Measurements from ENCODE around the gene MACROD2. TPM values are rescaled to one million over a fixed set of nuclear protein-coding genes. Genes with fewer than 3 reads are reported as not detected.

The MACROD2 gene
- total RNA-seq, 1 donor from 2014 or later: 2.4 TPM

DNA sequence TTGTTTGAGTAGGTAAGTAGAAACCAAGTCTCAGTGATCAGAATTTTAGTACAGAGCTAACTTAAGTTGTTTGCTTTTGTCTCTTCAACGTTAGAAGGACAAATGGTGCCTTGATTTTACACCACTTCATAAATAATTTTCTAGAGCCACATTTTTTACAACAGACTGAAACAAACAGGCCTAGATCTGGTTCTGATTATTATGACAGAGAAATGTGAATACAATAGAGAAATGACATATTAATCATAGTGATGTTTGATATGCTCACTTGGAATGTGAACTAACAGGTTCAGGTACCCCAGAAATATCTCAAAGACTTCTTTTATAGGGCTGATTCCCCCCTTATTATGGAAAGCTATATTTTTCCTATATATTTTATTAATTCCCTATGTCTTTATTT lies 1817.4 kb downstream of the MACROD2 start:
- H3K36me3 Mint-ChIP-seq (ENCODE audit: low read depth, unreplicated experiment): no peaks in the 10 kb centered on the region

GRCh38 chr20:15814360-15814759 lies 1819.0 kb downstream of the MACROD2 start:
- H3K4me3 ChIP-seq (ENCODE audit: insufficient read depth, low read depth, low read length): no peak overlapping the region
- no peak overlapping the region for H3K4me2 ChIP-seq (ENCODE audit: low read length)
- DNase-seq (ENCODE audit: low read depth): no peak
- no peaks in the 10 kb centered on the region for H4K20me1 ChIP-seq (ENCODE audit: insufficient read depth, low read length)
- no peak for FAIRE-seq
- no peak overlapping the region for H2AFZ ChIP-seq (ENCODE audit: low read depth, low read length)
- TF ChIP-seq CTCF (IDR thresholded peaks at IDR 0.05; ENCODE audit: insufficient read depth, low read depth, low read length) (no peak), EZH2 (IDR thresholded peaks at IDR 0.05; ENCODE audit: insufficient read depth, low read length) (no peak)
- H3K9me3 ChIP-seq (ENCODE audit: insufficient read depth, low read depth, low read length): no peaks in the 10 kb centered on the region
- H3K79me2 ChIP-seq (ENCODE audit: insufficient read depth, low read length): no peaks in the 10 kb centered on the region
- H3K27me3 ChIP-seq (ENCODE audit: insufficient read depth, low read length): no peaks in the 10 kb centered on the region
- no peak overlapping the region for H3K4me3 Mint-ChIP-seq (ENCODE audit: unreplicated experiment)
- no peaks in the 10 kb centered on the region for H3K36me3 ChIP-seq (ENCODE audit: insufficient read depth, low read length)
- H3K27ac Mint-ChIP-seq (ENCODE audit: unreplicated experiment): no peak overlapping the region
- no peak overlapping the region for H3K27ac ChIP-seq (ENCODE audit: low read depth, low read length)
- H3K4me1 ChIP-seq (ENCODE audit: insufficient read depth, low read length): no peaks in the 10 kb centered on the region
- H3K9ac ChIP-seq (ENCODE audit: low read length): no peak overlapping the region
- no peaks in the 10 kb centered on the region for H3K36me3 Mint-ChIP-seq (ENCODE audit: low read depth, unreplicated experiment)
- H3K4me1 Mint-ChIP-seq (ENCODE audit: low read depth, unreplicated experiment): peaks cover 7% of the 10 kb centered on the region
- H3K9me3 Mint-ChIP-seq (ENCODE audit: unreplicated experiment): no peaks in the 10 kb centered on the region
- peaks cover 1% of the 10 kb centered on the region for H3K27me3 Mint-ChIP-seq (ENCODE audit: low read depth, unreplicated experiment)

More for the DNA sequence above, 1817.4 kb downstream of the MACROD2 start:
- H4K20me1 ChIP-seq (ENCODE audit: insufficient read depth, low read length): no peaks in the 10 kb centered on the region
- Mint-ChIP-seq H3K4me1 (ENCODE audit: low read depth, unreplicated experiment) (peaks cover 7% of the 10 kb centered on the region), H3K4me3 (ENCODE audit: unreplicated experiment) (no peak overlapping the region), H3K27ac (ENCODE audit: unreplicated experiment) (no peak overlapping the region), H3K27me3 (ENCODE audit: low read depth, unreplicated experiment) (peaks cover 1% of the 10 kb centered on the region), H3K9me3 (ENCODE audit: unreplicated experiment) (no peaks in the 10 kb centered on the region)
- H3K9ac ChIP-seq (ENCODE audit: low read length): no peak overlapping the region
- no peak overlapping the region for H3K4me3 ChIP-seq (ENCODE audit: insufficient read depth, low read depth, low read length)
- H2AFZ ChIP-seq (ENCODE audit: low read depth, low read length): no peak overlapping the region
- H3K27me3 ChIP-seq (ENCODE audit: insufficient read depth, low read length): no peaks in the 10 kb centered on the region
- no peak overlapping the region for H3K27ac ChIP-seq (ENCODE audit: low read depth, low read length)
- FAIRE-seq (no peak), DNase-seq (ENCODE audit: low read depth) (no peak)
- no peaks in the 10 kb centered on the region for H3K4me1 ChIP-seq (ENCODE audit: insufficient read depth, low read length)
- no peaks in the 10 kb centered on the region for H3K79me2 ChIP-seq (ENCODE audit: insufficient read depth, low read length)
- no peaks in the 10 kb centered on the region for H3K36me3 ChIP-seq (ENCODE audit: insufficient read depth, low read length)
- H3K4me2 ChIP-seq (ENCODE audit: low read length): no peak overlapping the region
- TF ChIP-seq CTCF (IDR thresholded peaks at IDR 0.05; ENCODE audit: insufficient read depth, low read depth, low read length): no peak
- no peak for TF ChIP-seq EZH2 (IDR thresholded peaks at IDR 0.05; ENCODE audit: insufficient read depth, low read length)
- H3K9me3 ChIP-seq (ENCODE audit: insufficient read depth, low read depth, low read length): no peaks in the 10 kb centered on the region

DNA sequence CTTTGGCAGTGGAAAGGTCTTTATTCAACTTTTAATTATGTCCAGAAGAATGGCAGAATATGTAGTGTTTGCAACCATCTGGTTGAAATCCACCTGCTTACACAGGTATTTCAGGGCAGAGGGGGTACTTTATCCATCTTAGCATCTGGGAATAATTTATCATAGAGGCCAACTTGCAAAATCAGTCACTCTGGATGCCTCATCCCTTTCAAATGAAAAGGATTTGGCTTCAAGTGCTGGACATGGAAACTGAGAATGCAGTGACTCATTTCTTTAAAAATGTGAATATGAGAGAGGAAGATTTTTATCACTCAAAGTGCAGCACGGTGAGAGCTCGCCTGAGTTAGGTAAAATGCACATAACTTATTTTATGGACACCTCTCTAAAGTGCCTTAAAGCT lies 1819.6 kb downstream of the MACROD2 start:
- Histone ChIP-seq H3K4me3 (ENCODE audit: insufficient read depth, low read depth, low read length) (no peak overlapping the region), H3K4me2 (ENCODE audit: low read length) (no peak overlapping the region), H4K20me1 (ENCODE audit: insufficient read depth, low read length) (no peaks in the 10 kb centered on the region), H3K27ac (ENCODE audit: low read depth, low read length) (no peak overlapping the region), H3K4me1 (ENCODE audit: insufficient read depth, low read length) (no peaks in the 10 kb centered on the region), H3K79me2 (ENCODE audit: insufficient read depth, low read length) (no peaks in the 10 kb centered on the region), H2AFZ (ENCODE audit: low read depth, low read length) (no peak overlapping the region), H3K27me3 (ENCODE audit: insufficient read depth, low read length) (no peaks in the 10 kb centered on the region), H3K9me3 (ENCODE audit: insufficient read depth, low read depth, low read length) (no peaks in the 10 kb centered on the region), H3K36me3 (ENCODE audit: insufficient read depth, low read length) (no peaks in the 10 kb centered on the region), H3K9ac (ENCODE audit: low read length) (no peak overlapping the region)
- H3K27ac Mint-ChIP-seq (ENCODE audit: unreplicated experiment): no peak overlapping the region
- FAIRE-seq (no peak), DNase-seq (ENCODE audit: low read depth) (peak; percentile 6)
- H3K36me3 Mint-ChIP-seq (ENCODE audit: low read depth, unreplicated experiment): no peaks in the 10 kb centered on the region
- peaks cover 7% of the 10 kb centered on the region for H3K4me1 Mint-ChIP-seq (ENCODE audit: low read depth, unreplicated experiment)
- H3K27me3 Mint-ChIP-seq (ENCODE audit: low read depth, unreplicated experiment): peaks cover 1% of the 10 kb centered on the region
- TF ChIP-seq CTCF (IDR thresholded peaks at IDR 0.05; ENCODE audit: insufficient read depth, low read depth, low read length) (no peak), EZH2 (IDR thresholded peaks at IDR 0.05; ENCODE audit: insufficient read depth, low read length) (no peak)
- H3K4me3 Mint-ChIP-seq (ENCODE audit: unreplicated experiment): no peak overlapping the region
- no peaks in the 10 kb centered on the region for H3K9me3 Mint-ChIP-seq (ENCODE audit: unreplicated experiment)
